GM12875 (cell line): ENCODE measurements around the gene TMEM63C.

Source experiments
- H3K4me3 ChIP-seq: one replicate; pipeline ENCODE4 v1.5.1; 2011; ENCODE audit warnings: low read depth, low read length, control low read depth
- TF ChIP-seq, protein P1 (sequence below): IDR thresholded peaks from 2 replicates; pipeline ENCODE4 v1.5.1; 2011; ENCODE audit warnings: low read depth, mild to moderate bottlenecking, control low read depth, inconsistent platforms, low read length, moderate library complexity, borderline replicate concordance; ENCODE audit not compliant: insufficient read depth

The TMEM63C gene

DNA sequence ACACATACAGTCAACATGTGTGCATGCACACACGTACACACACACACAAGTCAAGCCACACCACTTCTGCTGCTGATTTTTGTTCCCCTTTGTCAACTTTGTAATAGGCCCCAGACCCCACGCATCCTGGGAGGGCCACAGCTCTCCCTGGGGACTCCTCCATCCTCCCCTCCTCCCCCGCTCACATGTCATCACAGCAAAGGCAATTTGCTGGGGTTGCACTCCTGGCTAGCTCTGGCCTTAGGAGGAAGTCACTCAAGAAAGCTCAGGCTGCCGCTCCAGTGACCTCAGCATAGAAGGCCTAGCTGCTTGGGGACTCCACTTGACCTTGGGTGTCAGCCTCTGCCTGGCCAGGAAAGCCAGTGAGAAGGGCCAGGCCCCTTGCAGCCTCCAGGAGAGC is 62.3 kb downstream of the TMEM63C start:
- TF ChIP-seq, protein P1, sequence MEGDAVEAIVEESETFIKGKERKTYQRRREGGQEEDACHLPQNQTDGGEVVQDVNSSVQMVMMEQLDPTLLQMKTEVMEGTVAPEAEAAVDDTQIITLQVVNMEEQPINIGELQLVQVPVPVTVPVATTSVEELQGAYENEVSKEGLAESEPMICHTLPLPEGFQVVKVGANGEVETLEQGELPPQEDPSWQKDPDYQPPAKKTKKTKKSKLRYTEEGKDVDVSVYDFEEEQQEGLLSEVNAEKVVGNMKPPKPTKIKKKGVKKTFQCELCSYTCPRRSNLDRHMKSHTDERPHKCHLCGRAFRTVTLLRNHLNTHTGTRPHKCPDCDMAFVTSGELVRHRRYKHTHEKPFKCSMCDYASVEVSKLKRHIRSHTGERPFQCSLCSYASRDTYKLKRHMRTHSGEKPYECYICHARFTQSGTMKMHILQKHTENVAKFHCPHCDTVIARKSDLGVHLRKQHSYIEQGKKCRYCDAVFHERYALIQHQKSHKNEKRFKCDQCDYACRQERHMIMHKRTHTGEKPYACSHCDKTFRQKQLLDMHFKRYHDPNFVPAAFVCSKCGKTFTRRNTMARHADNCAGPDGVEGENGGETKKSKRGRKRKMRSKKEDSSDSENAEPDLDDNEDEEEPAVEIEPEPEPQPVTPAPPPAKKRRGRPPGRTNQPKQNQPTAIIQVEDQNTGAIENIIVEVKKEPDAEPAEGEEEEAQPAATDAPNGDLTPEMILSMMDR = no peak
- no peak overlapping the region for H3K4me3 ChIP-seq

DNA sequence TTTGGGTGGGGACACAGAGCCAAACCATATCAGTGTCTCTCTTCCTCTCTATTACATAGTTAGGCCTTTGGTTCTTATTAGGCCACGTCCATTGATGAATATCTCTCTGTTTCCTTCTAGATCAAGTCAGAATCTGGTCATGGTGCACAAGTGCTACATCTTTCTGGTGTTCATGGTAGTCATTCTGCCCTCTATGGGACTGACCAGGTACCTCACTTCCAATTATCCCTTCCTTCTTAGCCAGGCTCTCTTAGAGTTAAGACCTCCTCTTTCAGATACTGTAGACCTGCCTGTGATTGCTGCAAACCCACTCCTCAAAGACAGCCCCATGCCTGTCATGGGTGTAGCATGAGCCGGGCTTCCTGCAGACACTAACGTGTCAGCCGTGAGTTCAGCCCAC is 64.2 kb downstream of the TMEM63C start:
- TF ChIP-seq, protein P1 = no peak
- no peak overlapping the region for H3K4me3 ChIP-seq

DNA sequence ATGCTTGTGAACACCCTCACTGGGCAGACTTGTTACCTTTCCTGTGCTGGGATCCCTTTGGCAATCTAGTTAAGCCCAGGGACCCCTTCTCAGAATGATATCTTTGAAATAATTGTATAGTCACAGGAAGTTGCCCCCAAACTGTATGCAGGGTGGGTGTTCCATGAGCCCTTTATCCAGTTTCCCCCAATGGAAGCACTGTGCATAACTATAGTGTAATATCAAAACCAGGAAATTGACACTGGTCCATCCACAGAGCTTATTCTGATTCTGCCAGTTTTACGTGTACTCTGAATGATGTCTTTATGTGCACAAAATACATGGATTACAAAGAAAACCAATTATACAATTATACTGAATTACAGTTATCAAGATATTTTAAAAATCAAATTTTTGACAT is 65.2 kb downstream of the TMEM63C start:
- TF ChIP-seq, protein P1 = no peak
- H3K4me3 ChIP-seq = no peak overlapping the region

DNA sequence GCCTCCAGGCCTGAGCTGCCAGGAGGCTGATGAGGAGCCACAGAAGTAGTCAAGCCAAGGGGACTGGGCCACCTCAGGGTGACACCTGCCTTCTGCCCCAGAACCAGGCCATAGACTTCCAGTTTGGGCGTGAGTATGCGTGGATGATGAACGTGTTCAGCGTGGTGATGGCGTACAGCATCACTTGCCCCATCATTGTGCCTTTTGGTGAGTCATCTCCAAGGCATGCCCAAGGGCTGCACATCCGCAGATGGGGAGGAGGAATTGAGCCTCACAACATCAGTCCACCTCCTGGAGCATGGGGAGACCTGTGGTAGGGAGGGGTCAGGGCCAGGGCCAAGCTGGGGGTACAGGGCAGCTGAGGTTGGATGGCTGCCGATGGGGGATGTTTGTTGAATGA is 67.1 kb downstream of the TMEM63C start:
- TF ChIP-seq, protein P1 = no peak
- H3K4me3 ChIP-seq = no peak overlapping the region

DNA sequence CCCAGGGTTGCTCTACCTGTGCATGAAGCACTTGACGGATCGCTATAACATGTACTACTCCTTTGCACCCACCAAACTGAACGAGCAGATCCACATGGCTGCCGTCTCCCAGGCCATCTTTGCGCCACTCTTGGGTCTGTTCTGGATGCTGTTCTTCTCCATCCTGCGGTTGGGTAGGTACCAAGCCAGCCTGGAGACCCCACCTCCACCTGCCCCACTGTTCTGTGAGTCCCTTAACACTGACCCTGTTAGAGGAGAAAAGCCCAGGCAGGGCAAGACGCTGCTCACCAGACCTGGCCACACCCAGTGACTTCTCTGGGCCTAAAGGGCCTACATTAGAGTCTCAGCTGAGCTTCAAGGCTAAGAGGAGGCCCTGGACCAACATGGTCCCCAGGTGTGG is 67.7 kb downstream of the TMEM63C start:
- H3K4me3 ChIP-seq = no peak overlapping the region
- TF ChIP-seq, protein P1 = no peak

DNA sequence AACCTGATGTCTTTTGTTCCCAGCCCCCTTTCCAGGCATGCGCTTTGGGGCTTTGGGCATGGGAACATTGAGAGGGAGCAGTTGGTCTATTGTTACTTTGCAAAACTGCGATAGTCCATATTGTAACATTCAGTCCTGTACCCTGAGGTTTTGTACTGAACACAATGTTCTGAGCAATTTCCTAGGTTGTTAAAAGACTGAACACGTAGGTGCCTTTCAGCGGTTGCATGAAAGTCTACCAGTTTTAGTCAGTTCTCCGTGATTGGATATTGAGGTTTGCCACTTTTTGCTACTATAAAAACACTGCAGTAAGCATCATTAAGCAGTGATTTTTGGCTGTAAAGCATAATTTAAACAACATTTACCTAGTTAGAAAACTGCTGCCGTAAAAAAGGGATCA is 69.3 kb downstream of the TMEM63C start:
- H3K4me3 ChIP-seq = no peak overlapping the region
- TF ChIP-seq, protein P1 = no peak

DNA sequence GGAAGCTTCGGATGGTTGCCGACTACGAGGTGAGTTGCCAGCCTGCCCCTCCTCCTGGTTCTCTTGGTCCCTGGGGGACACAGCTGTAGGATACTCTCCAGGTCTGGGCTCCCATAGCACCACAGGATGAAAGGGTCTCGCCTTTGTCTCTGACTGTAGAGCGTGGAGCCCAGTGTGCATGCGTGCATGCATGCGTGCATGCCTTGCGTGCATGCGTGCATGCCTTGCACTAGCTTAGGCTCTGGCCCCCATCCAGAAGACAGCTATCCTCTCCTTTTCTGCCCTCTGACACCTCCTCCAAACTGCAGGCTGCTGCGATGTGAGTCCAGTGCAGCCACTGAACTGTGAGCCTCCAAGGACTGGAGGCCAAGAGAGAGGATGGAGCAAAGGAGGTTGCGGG is 70.3 kb downstream of the TMEM63C start:
- TF ChIP-seq, protein P1 = no peak

More for the DNA sequence above, 70.3 kb downstream of the TMEM63C start:
- no peak overlapping the region for H3K4me3 ChIP-seq
